H1 (cell line): ENCODE results near the gene KCNJ4. TPM values are rescaled to one million over a fixed set of nuclear protein-coding genes. Genes with fewer than 3 reads are reported as not detected.

Source experiments
- CTCF ChIA-PET: fragments of 300-600 bp; sonication (Branson Sonifier 250); formaldehyde crosslinking; loops from one replicate; lab custom pipeline; 2021; ENCODE audit not compliant: partially characterized antibody; lab: Charles Lee
- POLR2A ChIA-PET: fragments of 300-600 bp; sonication (Branson Sonifier 250); formaldehyde crosslinking; loops from one replicate; lab custom pipeline; 2021; ENCODE audit warnings: inconsistent platforms; ENCODE audit not compliant: partially characterized antibody; lab: Charles Lee
- DNase-seq, 2 experiments: peaks; one replicate each; pipeline versions ENCODE4 v3.0.0 to v3.0.0-alpha.2; 2010 to 2022; ENCODE audit warnings: low spot score in 2 of 2, low read depth in 1 of 2, mixed read lengths in 1 of 2
- FAIRE-seq: peaks from 2 replicates; lab custom pipeline; 2011; peaks lifted over from hg19 to GRCh38; lab: Jason Lieb, UNC
- H2AFZ ChIP-seq: 2 replicates; pipeline ENCODE4 v1.8.1; 2012; ENCODE audit warnings: low read length, inconsistent platforms
- H2AK5ac ChIP-seq: 2 replicates; pipeline ENCODE4 v1.6.1; 2013; ENCODE audit warnings: low read depth, low read length
- H2BK120ac ChIP-seq: replicated peaks from 2 replicates; pipeline ENCODE3; 2013; ENCODE audit warnings: low read depth, low read length, inconsistent platforms
- H2BK12ac ChIP-seq: 2 replicates; pipeline ENCODE4 v1.6.1; 2013; ENCODE audit warnings: low read depth, low read length
- H2BK15ac ChIP-seq: 2 replicates; pipeline ENCODE4 v1.6.1; 2013; ENCODE audit warnings: low read length
- H2BK20ac ChIP-seq: 2 replicates; pipeline ENCODE4 v1.6.1; 2013; ENCODE audit warnings: low read length
- H2BK5ac ChIP-seq: 2 replicates; pipeline ENCODE4 v1.6.1; 2013; ENCODE audit warnings: low read depth, low read length
- H3K14ac ChIP-seq: 2 replicates; pipeline ENCODE4 v1.6.1; 2013; ENCODE audit warnings: inconsistent platforms; ENCODE audit not compliant: insufficient read length
- H3K18ac ChIP-seq: 2 replicates; pipeline ENCODE4 v1.6.1; 2013; ENCODE audit warnings: low read length; ENCODE audit errors: extremely low read depth
- H3K23ac ChIP-seq: 2 replicates; pipeline ENCODE4 v1.6.1; 2013; ENCODE audit warnings: inconsistent platforms; ENCODE audit not compliant: insufficient read length
- H3K23me2 ChIP-seq: 2 replicates; pipeline ENCODE4 v1.6.1; 2013; ENCODE audit warnings: low read depth, low read length
- H3K27ac ChIP-seq: 2 replicates; pipeline ENCODE4 v1.6.1; 2011; ENCODE audit warnings: low read depth, low read length, inconsistent platforms
- H3K27me3 ChIP-seq, 4 experiments: replicated peaks in 1 of 4; 1 replicate in 1 of 4; 2 replicates in 3 of 4; pipeline versions ENCODE4 v1.6.1 to v1.8.1; 2011 to 2013; ENCODE audit warnings: low read length in 3 of 4, mild to moderate bottlenecking in 3 of 4, inconsistent platforms in 2 of 4, mixed read lengths in 2 of 4, moderate library complexity in 1 of 4; ENCODE audit not compliant: control insufficient read depth in 3 of 4, insufficient read depth in 3 of 4; ENCODE audit errors: extremely low read depth in 1 of 4
- H3K36me3 ChIP-seq, 4 experiments: 2 replicates each; pipeline versions ENCODE4 v1.6.1 to v1.8.1; 2011 to 2013; ENCODE audit warnings: mild to moderate bottlenecking in 4 of 4, low read length in 3 of 4, moderate library complexity in 2 of 4, control low read depth in 1 of 4, inconsistent platforms in 1 of 4; ENCODE audit not compliant: insufficient read depth in 4 of 4, control insufficient read depth in 2 of 4
- H3K4ac ChIP-seq: replicated peaks from 2 replicates; pipeline ENCODE3; 2013; ENCODE audit warnings: low read length, low read depth, mixed read lengths, inconsistent platforms; ENCODE audit not compliant: insufficient read length
- H3K4me1 ChIP-seq, 4 experiments: replicated peaks in 1 of 4; 1 replicate in 1 of 4; 2 replicates in 3 of 4; pipeline versions ENCODE4 v1.6.1 to v1.8.1; 2011 to 2013; ENCODE audit warnings: low read length in 3 of 4, inconsistent platforms in 2 of 4, mixed read lengths in 1 of 4; ENCODE audit not compliant: insufficient read depth in 4 of 4, control insufficient read depth in 3 of 4
- H3K4me2 ChIP-seq, 2 experiments: 2 replicates each; pipeline versions ENCODE4 v1.6.1 to v1.8.1; 2011 to 2013; ENCODE audit warnings: low read depth in 2 of 2, low read length in 2 of 2, control low read depth in 1 of 2, inconsistent platforms in 1 of 2, mild to moderate bottlenecking in 1 of 2; ENCODE audit not compliant: insufficient read depth in 1 of 2
- H3K4me3 ChIP-seq, 4 experiments: fragments of 200-600, 300-600 bp in 1 of 4; sonication (generic), shearing (Covaris generic), sonication (Bioruptor Twin) in 1 of 4; 2 replicates each; pipeline versions ENCODE4 v1.5.1 to v1.8.1; 2011 to 2016; ENCODE audit warnings: low read length in 4 of 4, low read depth in 3 of 4, control low read depth in 2 of 4, inconsistent platforms in 2 of 4, mild to moderate bottlenecking in 2 of 4, mixed read lengths in 1 of 4, moderate library complexity in 1 of 4; ENCODE audit not compliant: insufficient read depth in 2 of 4; ENCODE audit errors: extremely low read depth in 1 of 4
- H3K56ac ChIP-seq: replicated peaks from 2 replicates; pipeline ENCODE3; 2013; ENCODE audit warnings: low read depth, mild to moderate bottlenecking, mixed read lengths, low read length, inconsistent platforms; ENCODE audit not compliant: insufficient read length
- H3K79me1 ChIP-seq: 2 replicates; pipeline ENCODE4 v1.6.1; 2013; ENCODE audit warnings: low read depth, low read length, control low read depth
- H3K79me2 ChIP-seq, 2 experiments: 2 replicates each; pipeline versions ENCODE4 v1.6.1 to v1.8.1; 2012 to 2013; ENCODE audit warnings: low read length in 2 of 2, mild to moderate bottlenecking in 2 of 2, inconsistent platforms in 1 of 2; ENCODE audit not compliant: insufficient read depth in 2 of 2, control insufficient read depth in 1 of 2
- H3K9ac ChIP-seq, 4 experiments: replicated peaks in 1 of 4; 1 replicate in 1 of 4; 2 replicates in 3 of 4; pipeline versions ENCODE4 v1.6.1 to v1.8.1; 2011 to 2013; ENCODE audit warnings: low read depth in 3 of 4, low read length in 3 of 4, control low read depth in 2 of 4, mild to moderate bottlenecking in 2 of 4, moderate library complexity in 2 of 4, inconsistent platforms in 1 of 4; ENCODE audit errors: extremely low read depth in 1 of 4
- H3K9me3 ChIP-seq, 2 experiments: 2 replicates each; pipeline versions ENCODE4 v1.6.1 to v1.8.1; 2012 to 2013; ENCODE audit warnings: mild to moderate bottlenecking in 2 of 2, moderate library complexity in 2 of 2, control low read depth in 1 of 2, inconsistent platforms in 1 of 2, low read depth in 1 of 2, low read length in 1 of 2, mixed read lengths in 1 of 2; ENCODE audit not compliant: insufficient read depth in 2 of 2
- H4K20me1 ChIP-seq, 2 experiments: replicated peaks in 1 of 2; 2 replicates each; pipeline versions ENCODE3 to v1.8.1; 2011 to 2013; ENCODE audit warnings: inconsistent platforms in 2 of 2, low read length in 2 of 2, mild to moderate bottlenecking in 1 of 2; ENCODE audit not compliant: insufficient read depth in 2 of 2, control insufficient read depth in 1 of 2
- H4K5ac ChIP-seq: 2 replicates; pipeline ENCODE4 v1.6.1; 2013; ENCODE audit warnings: low read length, low read depth, mixed read lengths, inconsistent platforms; ENCODE audit not compliant: insufficient read length
- H4K8ac ChIP-seq: 2 replicates; pipeline ENCODE4 v1.8.0; 2013; ENCODE audit warnings: mild to moderate bottlenecking, moderate library complexity, low read length, inconsistent platforms; ENCODE audit not compliant: insufficient read depth; ENCODE audit errors: extremely low read depth
- H4K91ac ChIP-seq: replicated peaks from 2 replicates; pipeline ENCODE3; 2013; ENCODE audit warnings: low read length, mixed read lengths, inconsistent platforms; ENCODE audit not compliant: insufficient read length
- E2F6 ChIP-seq: IDR thresholded peaks from 2 replicates; pipeline ENCODE4 v1.6.1; 2012; ENCODE audit warnings: inconsistent platforms
- NRF1 ChIP-seq: IDR thresholded peaks from 2 replicates; pipeline ENCODE4 v1.6.1; 2011; ENCODE audit warnings: mild to moderate bottlenecking, low read depth, low read length, improper control_type of control experiment
- POLR2A ChIP-seq, 2 experiments: IDR thresholded peaks; 1 replicate in 1 of 2; 2 replicates in 1 of 2; pipeline ENCODE4 v1.6.1; 2011; ENCODE audit warnings: low read depth in 2 of 2, low read length in 2 of 2, mild to moderate bottlenecking in 2 of 2; ENCODE audit errors: control extremely low read depth in 1 of 2
- POLR2AphosphoS5 ChIP-seq: IDR thresholded peaks from 2 replicates; pipeline ENCODE4 v1.6.1; 2011; ENCODE audit warnings: low read depth, low read length
- SRF ChIP-seq: IDR thresholded peaks from 2 replicates; pipeline ENCODE4 v1.6.1; 2011; ENCODE audit warnings: mild to moderate bottlenecking, low read depth, low read length, moderate library complexity
- WGBS, 2 experiments: shearing (Covaris generic) in 1 of 2; methylation state at CpG; one replicate each; pipeline versions ENCODE4 v1.1.6 to v1.1.7; 2013 to 2015; ENCODE audit warnings: low lambda C conversion rate in 2 of 2, mixed read lengths in 2 of 2, inconsistent platforms in 1 of 2, low coverage in 1 of 2, missing lambda C conversion rate in 1 of 2; ENCODE audit not compliant: insufficient replicate concordance in 2 of 2, insufficient coverage in 1 of 2, insufficient read length in 1 of 2; ENCODE audit errors: extremely low coverage in 1 of 2, missing lambda C conversion rate in 1 of 2; 5-methylcytosine and 5-hydroxymethylcytosine counted together
- polyA plus RNA-seq, 7 experiments: library from polyadenylated mRNA; depleted of rRNA in 3 of 7; stranded (reverse) in 5 of 7; unstranded in 2 of 7; fragments of >200 nt in 5 of 7; fragments of 200-250 nt in 2 of 7; gene quantifications; 1 replicate in 5 of 7; 2 replicates in 1 of 7; 4 replicates in 1 of 7; pipeline versions ENCODE4 v1.2.1 to v1.2.3, GENCODE V29; 2011 to 2013; ENCODE audit warnings: missing spikeins in 2 of 7, mixed read lengths in 2 of 7
- total RNA-seq: library from RNA; stranded (reverse); fragmentation: NEBNext Ultra II Directional; extraction: Animal tissue kit (Norgen Biotek cat#: 25700); gene quantifications from 2 replicates; pipeline ENCODE4 v1.2.1, GENCODE V29; 2021

KCNJ4 gene
- total and polyA plus RNA-seq, 2 of the 8 experiments (the other 6 are each of a cell fraction or from before 2014, with no cell fraction given) = 1.4 to 2.2 TPM

- POLR2A ChIA-PET = interaction anchor here (0.5 to 40.8 kb wide), 12 partner anchors 0 to 407 kb away, joined by 3 to 1102 read pairs (median 7); partner anchors contain the start of gene KDELR3
- TF ChIP-seq POLR2AphosphoS5 (0 out of 2 replicates have a peak, but pooled peaks have one; percentile 37), SRF (no peak), E2F6 (no peak), POLR2A (IDR thresholded peaks at IDR 0.05; ENCODE audit: control extremely low read depth in 1 of 2, low read depth in 2 of 2, low read length in 2 of 2) (peak; percentile 5 to 49; a peak in 2 of 3 replicates), NRF1 (no peak)
- H4K91ac ChIP-seq = no peak overlapping the region
Observed at GRCh38 chr22:38489561-38490145, 34.7 kb upstream of the KCNJ4 start.

More at GRCh38 chr22:38489561-38490145, 34.7 kb upstream of the KCNJ4 start:
- no peak overlapping the region for H2BK20ac ChIP-seq
- H2AK5ac ChIP-seq = no peak overlapping the region
- peaks cover 8 to 9% of the 10 kb centered on the region in 2 experiments for H4K20me1 ChIP-seq
- 91% methylated on average over 7 of the region's 7 CpGs; no CpG with 5 or more reads in 1 of the 2 experiments for WGBS, 2 experiments
- no peaks in the 10 kb centered on the region; the same call in 1 of the 2 replicates for H3K79me1 ChIP-seq
- H4K8ac ChIP-seq = no peak overlapping the region
- H3K18ac ChIP-seq = no peak overlapping the region
- no peak overlapping the region for H3K9ac ChIP-seq
- H3K36me3 ChIP-seq = peaks cover 61 to 100% (median 90%) of the 10 kb centered on the region in 4 experiments
- H3K4ac ChIP-seq = no peak overlapping the region
- H3K4me2 ChIP-seq = no peak overlapping the region
- no peak overlapping the region for H2BK12ac ChIP-seq
- no peak overlapping the region for H2AFZ ChIP-seq
- no peak overlapping the region for H3K4me3 ChIP-seq
- H2BK15ac ChIP-seq = no peak overlapping the region
- peaks cover 0 to 5% (median 4%) of the 10 kb centered on the region in 4 experiments; a peak in 3 of 7 replicates for H3K4me1 ChIP-seq
- H2BK5ac ChIP-seq = no peak overlapping the region
- CTCF ChIA-PET = interaction anchor here (0.5 to 1.6 kb wide), 7 partner anchors 12 to 213 kb away, joined by 3 to 5 read pairs (median 3); no protein-coding TSS in a partner anchor
- no peak overlapping the region for H4K5ac ChIP-seq
- DNase-seq (no peak), FAIRE-seq (no peak)
- peaks cover 0 to 8% of the 10 kb centered on the region in 2 experiments; a peak in 2 of 4 replicates for H3K79me2 ChIP-seq
- no peak overlapping the region for H3K23ac ChIP-seq
- H3K56ac ChIP-seq = no peak overlapping the region
- no peak overlapping the region for H2BK120ac ChIP-seq
- H3K14ac ChIP-seq = no peak overlapping the region
- no peaks in the 10 kb centered on the region for H3K27me3 ChIP-seq
- H3K27ac ChIP-seq = no peak overlapping the region; the same call in 1 of the 2 replicates
- H3K23me2 ChIP-seq = no peaks in the 10 kb centered on the region
- H3K9me3 ChIP-seq = no peaks in the 10 kb centered on the region
